OCI-LY7 (cell line): Measurements from ENCODE around the gene RNF180. TPM values are rescaled to one million over a fixed set of nuclear protein-coding genes. Genes with fewer than 3 reads are reported as not detected.

Experiments
- BruUV-seq: library from RNA; stranded (reverse); fragments of 400-500 nt; replicated peaks from 2 replicates; lab custom pipeline; 2021; lab: Mats Ljungman, UMichigan
- CTCF ChIA-PET: fragments of 300-600 bp; sonication (Branson Sonifier 250); formaldehyde crosslinking; loops from one replicate; lab custom pipeline; 2022; ENCODE audit warnings: antibody characterized with exemption; ENCODE audit not compliant: unreplicated experiment; lab: Charles Lee
- POLR2A ChIA-PET: fragments of 300-600 bp; sonication (Branson Sonifier 250); formaldehyde crosslinking; loops from one replicate; lab custom pipeline; 2022; ENCODE audit warnings: antibody characterized with exemption; lab: Charles Lee
- DNase-seq: peaks from one replicate; pipeline ENCODE4 v3.0.0-alpha.2; 2015; ENCODE audit warnings: low spot score
- H2AFZ ChIP-seq: fragments of 200-600 bp; sonication (generic), shearing (Covaris generic); 2 replicates; pipeline ENCODE4 v1.6.1; 2014; ENCODE audit warnings: mild to moderate bottlenecking, antibody characterized with exemption, low read length, moderate library complexity
- H3K27ac ChIP-seq: fragments of 200-600 bp; sonication (generic); 2 replicates; pipeline ENCODE4 v1.5.1; 2014; ENCODE audit warnings: mixed run types, low read depth, mild to moderate bottlenecking, moderate library complexity, low read length, inconsistent platforms; ENCODE audit not compliant: poor library complexity, severe bottlenecking
- H3K36me3 ChIP-seq: fragments of 200-600 bp; sonication (generic); 2 replicates; pipeline ENCODE4 v1.6.1; 2014; ENCODE audit warnings: mild to moderate bottlenecking, antibody characterized with exemption, low read length, moderate library complexity, mixed read lengths; ENCODE audit not compliant: insufficient read depth
- H3K4me1 ChIP-seq: fragments of 200-600 bp; sonication (generic); 2 replicates; pipeline ENCODE4 v1.5.1; 2014; ENCODE audit warnings: mild to moderate bottlenecking, low read length; ENCODE audit not compliant: insufficient read depth, poor library complexity, severe bottlenecking
- H3K4me2 ChIP-seq: fragments of 200-600 bp; sonication (generic); 2 replicates; pipeline ENCODE4 v1.6.1; 2014; ENCODE audit warnings: mild to moderate bottlenecking, low read length
- H3K4me3 ChIP-seq: fragments of 200-600 bp; sonication (generic); 2 replicates; pipeline ENCODE4 v1.5.1; 2014; ENCODE audit warnings: mild to moderate bottlenecking, low read depth, low read length; ENCODE audit not compliant: poor library complexity, severe bottlenecking
- H3K79me2 ChIP-seq: fragments of 200-600 bp; sonication (generic); 2 replicates; pipeline ENCODE4 v1.6.1; 2016; ENCODE audit warnings: low read depth, mild to moderate bottlenecking, low read length, moderate library complexity, mixed read lengths; ENCODE audit not compliant: insufficient read depth
- H3K9me2 ChIP-seq: fragments of 200-600 bp; sonication (generic); 2 replicates; pipeline ENCODE4 v1.6.1; 2016; ENCODE audit warnings: mild to moderate bottlenecking, low read length, mixed read lengths; ENCODE audit not compliant: insufficient read depth
- H3K9me3 ChIP-seq: fragments of 200-600 bp; sonication (generic); 2 replicates; pipeline ENCODE4 v1.6.1; 2014; ENCODE audit warnings: mild to moderate bottlenecking, mixed run types, low read length, mixed read lengths
- H4K20me1 ChIP-seq: fragments of 200-600 bp; sonication (generic); 2 replicates; pipeline ENCODE4 v1.6.1; 2014; ENCODE audit warnings: mild to moderate bottlenecking, antibody characterized with exemption, low read length, moderate library complexity, mixed read lengths; ENCODE audit not compliant: insufficient read depth
- CTCF ChIP-seq: fragments of 200-600 bp; sonication (generic); conservative IDR thresholded peaks from 2 replicates; pipeline ENCODE4 v1.5.1; 2014; ENCODE audit warnings: mild to moderate bottlenecking, antibody characterized with exemption, low read length, moderate library complexity, mixed read lengths
- EZH2phosphoT487 ChIP-seq: fragments of 200-600 bp; sonication (generic); IDR thresholded peaks from 2 replicates; pipeline ENCODE4 v1.6.1; 2018; ENCODE audit warnings: low read depth, borderline replicate concordance, mild to moderate bottlenecking, mixed run types, antibody characterized with exemption, low read length, moderate library complexity, mixed read lengths
- intact Hi-C: fragments of 100-400 bp; cut with micrococcal nuclease; formaldehyde crosslinking; loops from one replicate; pipeline ENCODE4 v1.10.0; 2022; ENCODE audit not compliant: unreplicated experiment
- total RNA-seq, 2 experiments: library from RNA; depleted of rRNA in 1 of 2; stranded (reverse); fragments of >200 nt in 1 of 2; shearing (Covaris generic) in 1 of 2; gene quantifications; 2 replicates each; pipeline ENCODE4 v1.2.3, GENCODE V29; 2014 to 2022

RNF180 gene
- total RNA-seq, 2 experiments from 2014 or later, result not detected

- TF ChIP-seq EZH2phosphoT487 (no peak), CTCF (no peak)
- Histone ChIP-seq H3K79me2 (no peaks in the 10 kb centered on the region), H3K4me3 (no peak overlapping the region), H3K4me2 (no peak overlapping the region), H3K9me2 (no peaks in the 10 kb centered on the region), H3K4me1 (no peaks in the 10 kb centered on the region), H2AFZ (no peak overlapping the region), H3K27ac (no peak overlapping the region), H4K20me1 (no peaks in the 10 kb centered on the region), H3K9me3 (no peaks in the 10 kb centered on the region), H3K36me3 (no peaks in the 10 kb centered on the region)
- BruUV-seq, result no TSS peak
- intact Hi-C loops, result no loop called here
- DNase-seq, result no peak
- ChIA-PET POLR2A (no interaction called here), CTCF (no interaction called here)
These were observed 45.2 kb downstream of the RNF180 start for GRCh38 chr5:64210866-64211265.

GRCh38 chr5:64213011-64213410 is 47.4 kb downstream of the RNF180 start:
- ChIA-PET CTCF (no interaction called here), POLR2A (no interaction called here)
- no peaks in the 10 kb centered on the region for H3K4me1 ChIP-seq
- no TSS peak for BruUV-seq
- H4K20me1 ChIP-seq, result no peaks in the 10 kb centered on the region
- no peak overlapping the region for H3K4me3 ChIP-seq
- no peaks in the 10 kb centered on the region for H3K9me3 ChIP-seq
- no peak overlapping the region for H3K4me2 ChIP-seq
- no peaks in the 10 kb centered on the region for H3K36me3 ChIP-seq
- DNase-seq, result no peak
- TF ChIP-seq CTCF (no peak), EZH2phosphoT487 (no peak)
- no peaks in the 10 kb centered on the region for H3K79me2 ChIP-seq
- no peaks in the 10 kb centered on the region for H3K9me2 ChIP-seq
- H2AFZ ChIP-seq, result no peak overlapping the region
- intact Hi-C loops, result no loop called here
- no peak overlapping the region for H3K27ac ChIP-seq

GRCh38 chr5:64213531-64213930 is 47.9 kb downstream of the RNF180 start:
- Histone ChIP-seq H3K9me2 (no peaks in the 10 kb centered on the region), H3K4me1 (no peaks in the 10 kb centered on the region), H3K4me2 (no peak overlapping the region), H3K9me3 (no peaks in the 10 kb centered on the region), H4K20me1 (no peaks in the 10 kb centered on the region), H3K79me2 (no peaks in the 10 kb centered on the region), H3K4me3 (no peak overlapping the region), H3K27ac (no peak overlapping the region), H3K36me3 (no peaks in the 10 kb centered on the region), H2AFZ (no peak overlapping the region)
- no peak for TF ChIP-seq CTCF
- TF ChIP-seq EZH2phosphoT487, result no peak
- POLR2A ChIA-PET, result no interaction called here
- intact Hi-C loops, result no loop called here
- BruUV-seq, result no TSS peak
- CTCF ChIA-PET, result no interaction called here
- no peak for DNase-seq
